OCI-LY1 (cell line): ENCODE results near the gene FCSK.
"Not testable (repeated sequence)": the region's sequence is repeated elsewhere in the genome, so short reads cannot be mapped to it uniquely, and the experiment has no call there.

Source experiments
- H2AFZ ChIP-seq: fragments of 200-600 bp; sonication (generic), shearing (Covaris generic); 2 replicates; pipeline ENCODE4 v1.6.0; 2014; ENCODE audit warnings: antibody characterized with exemption, mild to moderate bottlenecking, low read length
- H3F3A ChIP-seq: fragments of 200-600 bp; sonication (generic), shearing (Covaris generic); 2 replicates; pipeline ENCODE4 v1.6.0; 2014; ENCODE audit warnings: mild to moderate bottlenecking, antibody characterized with exemption, low read length, moderate library complexity; ENCODE audit not compliant: insufficient read depth
- H3K27ac ChIP-seq: fragments of 200-600 bp; sonication (generic); 2 replicates; pipeline ENCODE4 v1.5.1; 2014; ENCODE audit warnings: low read length, mixed run types, mild to moderate bottlenecking, low read depth; ENCODE audit not compliant: poor library complexity, severe bottlenecking
- H3K27me3 ChIP-seq: fragments of 200-600 bp; sonication (generic); 2 replicates; pipeline ENCODE4 v1.6.0; 2014; ENCODE audit warnings: antibody characterized with exemption, mild to moderate bottlenecking, low read length, moderate library complexity; ENCODE audit not compliant: insufficient read depth
- H3K36me3 ChIP-seq: fragments of 200-600 bp; sonication (generic); 2 replicates; pipeline ENCODE4 v1.6.1; 2014; ENCODE audit warnings: mild to moderate bottlenecking, antibody characterized with exemption, low read length, moderate library complexity, mixed read lengths; ENCODE audit not compliant: insufficient read depth
- H3K4me1 ChIP-seq: fragments of 200-600 bp; sonication (generic); 2 replicates; pipeline ENCODE4 v1.5.1; 2014; ENCODE audit warnings: mild to moderate bottlenecking, low read length, moderate library complexity; ENCODE audit not compliant: insufficient read depth, severe bottlenecking
- H3K4me2 ChIP-seq: fragments of 200-600 bp; sonication (generic), shearing (Covaris generic); 2 replicates; pipeline ENCODE4 v1.6.1; 2014; ENCODE audit warnings: low read length
- H3K4me3 ChIP-seq: fragments of 200-600 bp; sonication (generic); 2 replicates; pipeline ENCODE4 v1.5.1; 2014; ENCODE audit warnings: low read length, low read depth, mild to moderate bottlenecking, mixed read lengths; ENCODE audit not compliant: poor library complexity, severe bottlenecking
- H3K79me2 ChIP-seq: fragments of 200-600 bp; shearing (Covaris generic); 2 replicates; pipeline ENCODE4 v1.6.1; 2016; ENCODE audit warnings: mixed run types, low read length, mixed read lengths; ENCODE audit not compliant: insufficient read depth
- H3K9ac ChIP-seq: fragments of 200-600 bp; sonication (generic), shearing (Covaris generic); 2 replicates; pipeline ENCODE4 v1.6.1; 2014; ENCODE audit warnings: mild to moderate bottlenecking, low read length, mixed read lengths
- H3K9me2 ChIP-seq: fragments of 200-600 bp; sonication (generic), shearing (Covaris generic); 2 replicates; pipeline ENCODE4 v1.6.1; 2014; ENCODE audit warnings: low read depth, mild to moderate bottlenecking, low read length, mixed read lengths
- H3K9me3 ChIP-seq: fragments of 200-600 bp; shearing (Covaris generic); 2 replicates; pipeline ENCODE4 v1.6.1; 2014; ENCODE audit warnings: low read length, mixed read lengths
- H4K20me1 ChIP-seq: fragments of 200-600 bp; sonication (generic), shearing (Covaris generic); 2 replicates; pipeline ENCODE4 v1.6.0; 2016; ENCODE audit warnings: mild to moderate bottlenecking, low read length; ENCODE audit not compliant: insufficient read depth
- EZH2 ChIP-seq: fragments of 200-600 bp; sonication (generic), shearing (Covaris generic); IDR thresholded peaks from 2 replicates; pipeline ENCODE4 v1.8.0; 2017; ENCODE audit warnings: borderline replicate concordance, mixed run types, mild to moderate bottlenecking, antibody characterized with exemption, low read length, moderate library complexity, mixed read lengths
- TF ChIP-seq, protein P1 (sequence below): fragments of 200-600 bp; sonication (generic), shearing (Covaris generic); IDR thresholded peaks from 2 replicates; pipeline ENCODE4 v1.5.1; 2017; ENCODE audit warnings: mild to moderate bottlenecking, antibody characterized with exemption, low read length, moderate library complexity, mixed read lengths

The FCSK gene

DNA sequence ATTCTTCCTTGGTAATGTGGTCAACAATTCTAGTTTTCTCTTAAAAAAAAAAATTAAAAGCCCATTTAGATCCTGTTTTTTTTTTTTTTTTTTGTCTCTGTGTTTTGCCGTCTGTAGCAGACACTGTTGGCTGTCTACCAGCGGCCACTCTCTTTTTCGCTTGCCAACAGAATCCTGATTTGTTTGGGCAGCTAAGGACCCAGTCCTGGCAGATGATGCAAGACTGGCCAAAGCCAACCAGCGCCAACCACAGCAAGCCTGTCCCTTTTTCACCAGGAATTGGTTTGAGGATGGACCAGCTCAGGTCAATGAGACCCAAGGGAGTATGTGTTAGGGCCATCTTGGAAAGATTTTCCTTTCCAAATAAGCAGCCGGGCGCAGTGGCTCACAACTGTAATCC is 43.7 kb upstream of the FCSK start:
- Histone ChIP-seq H3K9me2 (no peaks in the 10 kb centered on the region), H3K4me2 (no peak overlapping the region), H3K9me3 (no peaks in the 10 kb centered on the region), H3K9ac (no peak overlapping the region), H3K27ac (no peak overlapping the region), H3K79me2 (no peaks in the 10 kb centered on the region), H3K4me1 (peaks cover 27% of the 10 kb centered on the region), H3F3A (no peaks in the 10 kb centered on the region), H3K4me3 (no peak overlapping the region), H2AFZ (no peak overlapping the region), H3K27me3 (no peaks in the 10 kb centered on the region), H3K36me3 (peaks cover 5% of the 10 kb centered on the region; the same call in 1 of the 2 replicates), H4K20me1 (no peaks in the 10 kb centered on the region)
- TF ChIP-seq EZH2 = no peak
- TF ChIP-seq, protein P1, sequence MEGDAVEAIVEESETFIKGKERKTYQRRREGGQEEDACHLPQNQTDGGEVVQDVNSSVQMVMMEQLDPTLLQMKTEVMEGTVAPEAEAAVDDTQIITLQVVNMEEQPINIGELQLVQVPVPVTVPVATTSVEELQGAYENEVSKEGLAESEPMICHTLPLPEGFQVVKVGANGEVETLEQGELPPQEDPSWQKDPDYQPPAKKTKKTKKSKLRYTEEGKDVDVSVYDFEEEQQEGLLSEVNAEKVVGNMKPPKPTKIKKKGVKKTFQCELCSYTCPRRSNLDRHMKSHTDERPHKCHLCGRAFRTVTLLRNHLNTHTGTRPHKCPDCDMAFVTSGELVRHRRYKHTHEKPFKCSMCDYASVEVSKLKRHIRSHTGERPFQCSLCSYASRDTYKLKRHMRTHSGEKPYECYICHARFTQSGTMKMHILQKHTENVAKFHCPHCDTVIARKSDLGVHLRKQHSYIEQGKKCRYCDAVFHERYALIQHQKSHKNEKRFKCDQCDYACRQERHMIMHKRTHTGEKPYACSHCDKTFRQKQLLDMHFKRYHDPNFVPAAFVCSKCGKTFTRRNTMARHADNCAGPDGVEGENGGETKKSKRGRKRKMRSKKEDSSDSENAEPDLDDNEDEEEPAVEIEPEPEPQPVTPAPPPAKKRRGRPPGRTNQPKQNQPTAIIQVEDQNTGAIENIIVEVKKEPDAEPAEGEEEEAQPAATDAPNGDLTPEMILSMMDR = no peak

DNA sequence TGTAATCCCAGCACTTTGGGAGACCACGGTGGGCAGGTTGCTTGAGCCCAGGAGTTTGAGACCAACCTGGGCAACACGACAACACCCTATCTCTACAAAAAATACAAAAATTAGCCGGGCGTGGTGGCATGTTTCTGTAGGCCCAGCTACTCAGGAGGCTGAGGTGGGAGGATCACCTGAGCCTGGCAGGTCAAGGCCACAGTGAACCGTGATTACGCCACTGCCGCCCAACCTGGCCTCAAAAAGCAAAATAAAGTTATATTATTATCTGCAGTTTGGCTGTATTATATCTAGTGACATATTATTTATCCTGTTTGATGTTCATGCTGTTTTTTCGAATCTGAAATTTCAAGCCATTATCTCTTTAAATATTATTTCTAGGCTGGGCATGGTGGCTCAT is 42.0 kb upstream of the FCSK start:
- H3K9ac ChIP-seq = no peak overlapping the region
- H3K4me1 ChIP-seq = peaks cover 37% of the 10 kb centered on the region
- H3K27me3 ChIP-seq = no peaks in the 10 kb centered on the region
- no peaks in the 10 kb centered on the region for H3F3A ChIP-seq
- no peak for TF ChIP-seq EZH2
- TF ChIP-seq, protein P1 = no peak
- no peaks in the 10 kb centered on the region for H4K20me1 ChIP-seq
- H3K4me3 ChIP-seq = no peak overlapping the region
- no peak overlapping the region for H2AFZ ChIP-seq
- H3K9me3 ChIP-seq = no peaks in the 10 kb centered on the region
- no peaks in the 10 kb centered on the region for H3K79me2 ChIP-seq
- H3K36me3 ChIP-seq = peaks cover 5% of the 10 kb centered on the region; the same call in 1 of the 2 replicates
- H3K9me2 ChIP-seq = no peaks in the 10 kb centered on the region
- H3K4me2 ChIP-seq = no peak overlapping the region
- H3K27ac ChIP-seq = no peak overlapping the region

DNA sequence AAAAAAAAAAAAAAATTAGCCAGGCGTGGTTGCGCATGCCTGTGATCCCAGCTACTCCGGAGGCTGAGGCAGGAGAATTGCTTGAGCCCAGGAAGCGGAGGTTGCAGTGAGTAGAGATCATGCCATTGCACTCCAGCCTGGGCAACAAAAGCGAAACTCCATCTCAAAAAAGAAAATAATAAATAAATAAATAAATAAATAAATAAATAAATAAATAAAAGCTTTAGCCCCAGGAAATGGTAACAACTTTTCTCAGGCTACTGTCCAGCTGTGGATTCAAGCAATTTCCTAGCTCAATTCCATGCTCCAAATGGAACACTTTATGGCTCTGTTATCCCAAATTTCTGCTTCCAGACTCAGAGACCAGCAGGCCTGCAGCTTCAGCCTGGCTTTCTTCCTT is 40.8 kb upstream of the FCSK start:
- H2AFZ ChIP-seq, H3K79me2 ChIP-seq, H3K27ac ChIP-seq: not testable (repeated sequence)

More for the DNA sequence above, 40.8 kb upstream of the FCSK start:
- H3K27me3 ChIP-seq, H3K4me3 ChIP-seq, H3K9ac ChIP-seq, H3K4me2 ChIP-seq, H4K20me1 ChIP-seq, H3K36me3 ChIP-seq, H3K9me2 ChIP-seq, H3K9me3 ChIP-seq, H3F3A ChIP-seq: not testable (repeated sequence)
- peaks cover 37% of the 10 kb centered on the region for H3K4me1 ChIP-seq
